Inflammatory macrophage treated with lipopolysaccharide for 4 hours (primary cell): Measurements from ENCODE around the gene ATP5MC2.
"Not testable (repeated sequence)": the region's sequence is repeated elsewhere in the genome, so short reads cannot be mapped to it uniquely, and the experiment has no call there.

ENCODE experiments used
- DNase-seq: peaks from one replicate; pipeline ENCODE4 v3.0.0-alpha.2; 2020

Gene ATP5MC2

GRCh38 chr12:53644133-53644532 lies 31.8 kb downstream of the ATP5MC2 start:
- DNase-seq, result no peak

DNA sequence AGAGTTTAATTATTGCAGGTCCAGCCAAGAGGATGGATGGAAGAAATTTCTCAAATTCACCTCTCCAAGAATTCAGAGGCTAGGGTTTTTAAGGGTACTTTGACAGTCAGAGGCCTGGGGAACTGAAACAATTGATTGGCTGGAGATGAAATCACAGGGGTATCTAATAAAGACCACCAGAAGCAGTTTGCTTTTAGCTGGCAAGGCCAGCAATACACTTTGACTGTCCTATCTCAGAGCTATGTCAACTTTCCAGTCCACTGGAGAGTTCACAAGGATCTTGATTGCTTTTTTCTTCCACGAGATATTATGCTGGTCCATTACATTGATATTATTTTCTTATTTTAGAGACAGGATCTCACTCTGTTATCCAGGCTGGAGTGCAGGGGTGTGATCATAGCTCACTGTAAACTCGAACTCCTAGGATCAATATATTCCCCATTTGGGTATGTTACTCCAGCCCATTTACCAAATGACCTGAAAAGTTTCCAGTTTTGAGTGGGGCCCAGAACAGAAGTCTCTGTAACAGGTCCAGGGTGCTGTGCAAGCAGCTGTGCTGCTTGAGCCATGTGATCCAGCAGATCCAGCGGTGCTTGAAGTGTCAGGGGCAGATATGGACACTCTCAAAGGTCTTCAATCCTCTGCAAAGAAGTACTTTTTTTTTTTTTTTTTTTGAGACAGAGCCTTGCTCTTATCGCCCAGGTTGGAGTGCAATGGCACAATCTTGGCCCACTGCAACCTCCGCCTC lies 32.5 kb downstream of the ATP5MC2 start:
- no peak for DNase-seq

DNA sequence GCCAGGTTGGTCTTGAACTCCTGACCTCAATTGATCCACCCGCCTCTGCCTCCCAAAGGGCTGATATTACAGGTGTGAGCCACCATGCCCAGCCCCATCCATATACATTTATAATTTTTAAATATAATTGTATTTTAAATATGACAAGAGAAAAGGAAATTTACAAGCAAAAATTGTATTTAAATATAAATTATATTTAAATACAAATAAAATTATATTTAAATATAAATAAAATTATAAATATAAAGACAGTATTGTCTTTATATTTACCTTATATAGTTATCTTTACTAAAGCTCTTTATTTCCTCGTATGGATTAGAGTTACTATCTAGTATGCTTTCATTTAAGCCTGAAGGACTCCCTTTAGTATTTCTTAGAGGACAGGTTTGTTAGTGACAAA lies 37.8 kb downstream of the ATP5MC2 start:
- DNase-seq, result no peak

DNA sequence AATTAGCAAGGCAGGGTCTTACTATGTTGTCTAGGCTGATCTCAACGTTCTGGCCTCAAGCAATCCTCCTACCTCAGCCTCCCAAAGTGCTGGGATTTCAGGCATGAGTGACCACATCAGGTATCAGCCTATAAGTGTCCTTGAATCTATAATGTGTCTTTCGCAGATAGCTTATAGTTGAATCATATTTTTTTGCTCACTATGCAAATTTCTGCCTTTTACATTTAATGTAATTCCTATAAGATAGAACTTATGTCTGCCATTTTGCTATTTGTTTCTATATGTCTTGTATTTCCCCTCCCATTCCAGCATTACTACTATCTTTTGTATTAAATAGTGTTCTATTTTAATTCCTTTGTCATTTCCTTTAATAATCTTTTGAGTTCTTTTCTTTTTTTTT lies 39.2 kb downstream of the ATP5MC2 start:
- DNase-seq, result no peak

GRCh38 chr12:53635708-53636107 lies 40.2 kb downstream of the ATP5MC2 start:
- DNase-seq, result not testable (repeated sequence)

GRCh38 chr12:53631721-53632120 lies 44.2 kb downstream of the ATP5MC2 start:
- DNase-seq, result no peak

- no peak for DNase-seq
Observed at GRCh38 chr12:53627919-53628318, 48.0 kb downstream of the ATP5MC2 start.

GRCh38 chr12:53626702-53627169 lies 49.1 kb downstream of the ATP5MC2 start:
- DNase-seq, result no peak

- DNase-seq, result peak; percentile 97
Observed at GRCh38 chr12:53625946-53626701, 49.8 kb downstream of the ATP5MC2 start, which contains the start of gene ATF7. Gene ATF7, minus strand, starts transcription at chr12:53626382. Its CDS starts 25,382 bp downstream, at chr12:53601000.

DNA sequence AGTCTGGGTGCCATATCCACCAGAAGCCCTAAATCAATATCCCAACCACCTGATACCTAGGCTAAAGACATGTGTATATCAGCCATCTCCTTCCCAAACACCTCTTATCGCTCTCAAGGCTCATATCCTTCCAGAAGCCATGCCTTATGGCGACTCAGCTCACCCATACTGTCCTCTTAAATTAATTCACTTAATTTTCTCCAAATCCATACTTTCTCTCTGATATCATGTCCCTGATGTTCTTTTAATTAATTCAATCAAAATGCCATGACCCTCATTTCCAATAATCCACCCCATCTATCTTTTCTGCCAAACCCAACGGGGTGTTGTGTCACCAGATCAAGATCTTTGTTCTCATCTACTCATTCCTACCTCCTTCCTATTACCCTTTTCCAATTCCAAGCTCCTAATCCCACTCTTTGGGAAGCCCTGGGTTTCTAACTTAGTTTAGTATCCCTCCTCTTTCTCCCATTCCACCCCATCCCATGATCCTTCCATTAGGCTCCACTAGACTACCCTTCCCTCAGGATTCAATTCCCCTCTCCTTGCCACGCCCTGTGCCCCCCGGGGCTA lies 50.4 kb downstream of the ATP5MC2 start:
- DNase-seq, result no peak

- no peak for DNase-seq
Observed at GRCh38 chr12:53624956-53625355, 50.9 kb downstream of the ATP5MC2 start.

- peak; percentile 35 for DNase-seq
Observed at GRCh38 chr12:53624458-53624857, 51.4 kb downstream of the ATP5MC2 start.

DNA sequence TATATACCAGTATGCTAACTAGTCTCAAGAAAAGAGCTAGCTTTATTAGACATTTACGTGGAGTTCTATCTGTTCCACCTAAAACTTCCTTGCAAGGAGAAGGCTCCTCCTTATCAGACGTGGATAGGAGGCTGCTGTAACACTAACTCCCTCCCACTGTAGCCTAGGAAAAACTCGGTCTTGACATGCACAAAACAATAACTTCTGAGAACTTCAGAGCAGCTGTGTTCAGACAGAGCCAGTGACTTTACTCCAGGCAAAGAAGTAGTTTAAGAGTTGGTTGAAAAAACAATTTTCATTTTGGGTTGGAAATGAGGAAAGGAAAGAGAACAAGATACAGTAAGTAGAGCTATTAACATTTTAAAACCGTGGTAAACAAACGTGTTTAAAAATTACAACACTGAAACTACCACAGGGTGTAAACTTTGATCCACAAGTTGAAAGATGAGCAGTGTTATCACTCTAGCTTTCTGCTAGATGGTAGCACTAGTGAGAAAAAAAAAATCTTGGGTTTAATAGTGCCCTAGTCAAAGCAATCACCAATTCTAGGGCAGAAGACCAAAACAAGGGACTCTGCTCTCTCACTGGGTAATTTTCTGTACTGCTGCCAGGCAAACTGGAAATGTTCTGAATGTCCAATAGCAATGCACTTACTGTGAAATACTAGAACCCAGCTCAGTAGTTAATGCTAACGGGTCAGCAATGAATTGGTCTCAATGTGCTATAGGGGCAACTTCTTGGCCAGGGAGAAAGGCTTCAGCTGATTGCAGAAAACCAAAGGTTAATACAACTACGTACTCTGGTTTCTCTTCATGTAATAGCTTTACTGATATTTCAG lies 52.1 kb downstream of the ATP5MC2 start:
- no peak for DNase-seq

DNA sequence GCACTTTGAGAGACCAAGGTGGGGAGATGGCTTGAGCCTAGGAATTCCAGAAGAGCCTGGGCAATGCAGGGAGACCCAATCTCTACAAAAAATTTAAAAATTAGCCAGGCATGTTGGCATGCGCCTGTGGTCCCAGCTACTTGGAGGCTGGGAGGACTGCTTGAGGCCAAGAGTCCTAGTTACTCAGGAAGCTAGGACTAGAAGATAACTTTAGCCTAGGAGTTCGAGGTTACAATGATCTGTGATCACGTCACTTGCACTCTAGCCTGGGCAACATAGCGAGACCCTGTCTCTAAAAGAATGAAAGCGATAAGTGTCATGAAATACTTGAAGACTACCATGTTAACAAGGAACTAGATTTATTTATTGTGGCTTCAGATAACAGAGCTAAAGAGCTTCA lies 53.2 kb downstream of the ATP5MC2 start:
- no peak for DNase-seq

DNA sequence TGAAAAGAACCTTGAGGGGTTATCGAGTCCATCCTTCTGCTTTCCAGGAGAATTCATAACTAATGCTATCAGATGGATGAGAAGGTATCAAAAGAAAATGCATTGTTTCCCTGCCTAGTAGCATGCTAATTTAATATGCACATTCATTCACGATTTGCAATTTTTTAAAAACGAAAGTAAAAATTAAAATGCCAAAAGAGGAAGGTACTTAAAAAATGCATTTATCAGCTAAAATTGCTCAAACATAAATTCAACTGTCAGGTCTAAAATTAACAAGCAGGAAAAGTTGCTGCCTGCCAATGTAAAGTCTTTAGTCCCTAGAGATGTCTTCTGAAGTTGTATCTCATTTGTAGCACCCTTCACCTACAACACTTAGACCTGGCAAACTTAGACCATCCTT lies 57.6 kb downstream of the ATP5MC2 start:
- DNase-seq, result peak; percentile 69

GRCh38 chr12:53617700-53618099 lies 58.2 kb downstream of the ATP5MC2 start:
- DNase-seq, result peak; percentile 25

DNA sequence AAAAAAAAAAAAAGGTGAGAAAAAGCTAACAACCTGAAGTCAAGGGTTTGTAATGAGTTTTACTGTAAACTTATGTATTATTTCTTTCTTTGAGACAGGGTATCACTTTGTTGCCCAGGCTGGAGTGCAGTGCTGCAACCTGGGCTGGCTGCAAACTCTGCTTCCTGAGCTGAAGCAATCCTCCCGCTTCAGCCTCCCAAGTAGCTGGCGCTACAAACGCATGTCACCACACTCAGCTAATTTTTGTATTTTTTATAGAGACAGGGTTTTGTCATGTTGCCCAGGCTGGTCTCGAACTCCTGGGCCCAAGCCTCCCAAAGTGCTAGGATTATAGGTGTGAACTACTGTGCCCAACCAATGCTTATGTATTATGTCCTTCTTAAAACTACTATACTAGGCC lies 58.9 kb downstream of the ATP5MC2 start:
- no peak for DNase-seq
